ENCODE data around the gene DPM1.

DNA sequence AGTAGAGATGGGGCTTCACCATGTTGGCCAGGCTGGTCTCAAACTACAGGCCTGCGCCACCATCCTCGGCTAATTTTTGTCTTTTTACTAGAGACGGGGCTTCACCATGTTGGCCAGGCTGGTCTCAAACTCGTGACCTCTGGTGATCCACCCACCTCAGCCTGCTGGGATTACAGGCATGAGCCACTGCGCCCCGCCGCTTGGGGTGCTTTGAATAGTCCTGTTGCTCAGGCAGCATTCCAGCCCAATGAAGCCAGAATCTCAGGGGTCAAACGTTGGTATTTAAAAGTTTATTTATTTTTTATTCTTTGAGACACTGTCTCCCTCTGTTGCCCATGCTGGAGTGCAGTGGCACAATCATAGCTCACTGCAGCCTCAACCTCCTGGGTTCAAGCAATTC is 11.6 kb upstream of the DPM1 start:
- TF ChIP-seq, protein P1, sequence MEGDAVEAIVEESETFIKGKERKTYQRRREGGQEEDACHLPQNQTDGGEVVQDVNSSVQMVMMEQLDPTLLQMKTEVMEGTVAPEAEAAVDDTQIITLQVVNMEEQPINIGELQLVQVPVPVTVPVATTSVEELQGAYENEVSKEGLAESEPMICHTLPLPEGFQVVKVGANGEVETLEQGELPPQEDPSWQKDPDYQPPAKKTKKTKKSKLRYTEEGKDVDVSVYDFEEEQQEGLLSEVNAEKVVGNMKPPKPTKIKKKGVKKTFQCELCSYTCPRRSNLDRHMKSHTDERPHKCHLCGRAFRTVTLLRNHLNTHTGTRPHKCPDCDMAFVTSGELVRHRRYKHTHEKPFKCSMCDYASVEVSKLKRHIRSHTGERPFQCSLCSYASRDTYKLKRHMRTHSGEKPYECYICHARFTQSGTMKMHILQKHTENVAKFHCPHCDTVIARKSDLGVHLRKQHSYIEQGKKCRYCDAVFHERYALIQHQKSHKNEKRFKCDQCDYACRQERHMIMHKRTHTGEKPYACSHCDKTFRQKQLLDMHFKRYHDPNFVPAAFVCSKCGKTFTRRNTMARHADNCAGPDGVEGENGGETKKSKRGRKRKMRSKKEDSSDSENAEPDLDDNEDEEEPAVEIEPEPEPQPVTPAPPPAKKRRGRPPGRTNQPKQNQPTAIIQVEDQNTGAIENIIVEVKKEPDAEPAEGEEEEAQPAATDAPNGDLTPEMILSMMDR (conservative IDR thresholded peaks at IDR 0.05), result no peak
- TF ChIP-seq EZH2 (IDR thresholded peaks at IDR 0.05; ENCODE audit: low read depth), result no peak

Data from PC-9 (cell line).